Myocyte (in vitro differentiated cells): ENCODE measurements around the gene TTC14. TPM values are rescaled to one million over a fixed set of nuclear protein-coding genes. Genes with fewer than 3 reads are reported as not detected.
"Not testable (repeated sequence)": the region's sequence is repeated elsewhere in the genome, so short reads cannot be mapped to it uniquely, and the experiment has no call there.

ENCODE experiments used
- DNase-seq: peaks from one replicate; pipeline ENCODE4 v3.0.0-alpha.2; 2012; ENCODE audit warnings: low read depth
- polyA plus RNA-seq: library from polyadenylated mRNA; unstranded; fragments of >200 nt; gene quantifications from one replicate; pipeline ENCODE4 v1.2.1, GENCODE V29; 2012; ENCODE audit warnings: missing spikeins
- total RNA-seq: library from RNA; depleted of rRNA; stranded (reverse); fragments of >200 nt; gene quantifications from 2 replicates; pipeline ENCODE4 v1.2.3, GENCODE V29; 2014

TTC14 gene
- 17.9 and 29.0 TPM in 2 replicates for total RNA-seq
- 12.4 TPM for polyA plus RNA-seq

- peak; percentile 94 for DNase-seq
Measured at GRCh38 chr3:180601688-180602666, at the start of gene TTC14. TTC14 (plus strand) TSS chr3:180602163; CDS start chr3:180602262, 99 bp downstream.

- no peak for DNase-seq
Measured at GRCh38 chr3:180563406-180563805, 38.6 kb upstream of the TTC14 start.

GRCh38 chr3:180564676-180565075 is 37.3 kb upstream of the TTC14 start:
- DNase-seq: no peak

GRCh38 chr3:180570238-180570637 is 31.7 kb upstream of the TTC14 start:
- no peak for DNase-seq

GRCh38 chr3:180571831-180572598 is 29.9 kb upstream of the TTC14 start:
- DNase-seq: no peak

GRCh38 chr3:180575571-180575970 is 26.4 kb upstream of the TTC14 start:
- DNase-seq: no peak

- DNase-seq: no peak
Measured at GRCh38 chr3:180580934-180581333, 21.0 kb upstream of the TTC14 start.

DNA sequence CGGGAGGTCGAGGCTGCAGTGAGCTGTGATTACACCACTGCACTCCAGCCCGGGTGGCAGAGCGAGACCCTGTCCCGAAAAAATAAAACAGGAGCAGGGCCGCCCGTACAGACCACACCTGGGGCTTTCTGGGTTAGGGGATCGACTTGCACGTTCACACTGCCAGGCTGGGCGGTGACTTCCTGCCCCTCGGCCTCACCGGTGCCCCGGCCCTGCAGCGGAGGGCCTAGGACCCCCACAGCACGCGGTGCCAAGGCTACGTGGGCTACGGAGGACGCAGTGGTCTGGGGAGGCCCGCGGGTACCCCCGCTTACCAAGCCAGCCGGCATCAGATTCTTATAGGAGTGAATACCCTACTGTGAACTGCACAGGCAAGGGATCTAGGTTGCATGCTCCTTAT is 11.6 kb upstream of the TTC14 start:
- no peak for DNase-seq

- not testable (repeated sequence) for DNase-seq
Measured at GRCh38 chr3:180593631-180594030, 8.3 kb upstream of the TTC14 start.

- peak; percentile 60 for DNase-seq
Measured at GRCh38 chr3:180594631-180595558, 7.1 kb upstream of the TTC14 start.

DNA sequence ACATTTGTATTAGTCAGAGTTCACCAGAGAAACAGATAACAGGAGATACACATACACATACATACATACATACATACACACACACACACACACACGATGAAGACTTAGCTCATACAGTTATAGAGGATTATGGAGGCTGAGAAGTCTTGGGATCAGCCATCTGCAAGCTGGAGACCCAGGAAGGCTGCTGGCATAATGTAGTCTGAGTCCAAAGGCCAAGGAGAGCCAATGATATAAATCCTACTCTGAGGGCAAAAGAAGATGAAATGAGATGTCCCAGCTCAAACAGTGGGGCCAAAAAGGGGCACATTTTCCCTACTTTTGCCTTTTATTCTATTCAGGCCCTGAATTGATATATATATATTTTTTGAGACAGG is 6.4 kb upstream of the TTC14 start:
- no peak for DNase-seq

GRCh38 chr3:180600473-180600872 is 1.5 kb upstream of the TTC14 start:
- no peak for DNase-seq

DNA sequence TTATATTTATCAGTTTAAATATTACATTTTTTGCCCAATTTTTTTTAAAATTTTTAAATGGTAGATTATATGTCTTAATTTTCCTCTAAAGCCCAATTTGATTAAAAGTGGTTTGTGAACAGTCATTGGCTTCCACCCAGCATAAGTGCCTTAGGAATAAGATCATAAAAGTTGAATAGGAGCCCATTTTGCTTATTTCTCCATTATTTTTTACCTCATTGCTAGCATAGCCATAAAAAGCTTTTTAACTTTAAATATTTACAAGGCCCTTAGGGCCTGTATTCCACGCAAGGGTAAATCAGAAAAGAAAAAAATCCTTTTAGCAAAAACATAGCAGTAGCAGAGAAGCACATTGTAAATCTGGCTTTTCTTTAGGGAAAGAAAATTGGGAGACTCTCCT is 9.0 kb downstream of the TTC14 start:
- no peak for DNase-seq

DNA sequence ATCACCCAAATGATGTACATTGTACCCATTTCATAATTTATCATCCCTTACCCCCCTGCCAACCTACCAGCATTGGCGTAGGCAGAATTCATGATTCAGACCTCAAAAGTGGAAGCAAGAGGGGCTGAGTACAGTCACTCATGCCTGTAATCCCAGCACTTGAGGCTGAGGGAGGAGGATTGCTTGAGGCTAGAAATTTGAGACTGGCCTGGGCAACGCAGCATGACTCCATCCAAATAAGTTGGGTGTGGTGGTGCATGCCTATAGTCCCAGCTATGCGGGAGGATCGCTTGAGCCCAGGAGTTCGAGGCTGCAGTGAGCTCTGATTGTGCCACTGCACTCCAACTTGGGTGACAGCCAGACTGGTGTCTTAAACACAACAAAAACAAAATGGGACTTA is 10.4 kb downstream of the TTC14 start:
- no peak for DNase-seq

DNA sequence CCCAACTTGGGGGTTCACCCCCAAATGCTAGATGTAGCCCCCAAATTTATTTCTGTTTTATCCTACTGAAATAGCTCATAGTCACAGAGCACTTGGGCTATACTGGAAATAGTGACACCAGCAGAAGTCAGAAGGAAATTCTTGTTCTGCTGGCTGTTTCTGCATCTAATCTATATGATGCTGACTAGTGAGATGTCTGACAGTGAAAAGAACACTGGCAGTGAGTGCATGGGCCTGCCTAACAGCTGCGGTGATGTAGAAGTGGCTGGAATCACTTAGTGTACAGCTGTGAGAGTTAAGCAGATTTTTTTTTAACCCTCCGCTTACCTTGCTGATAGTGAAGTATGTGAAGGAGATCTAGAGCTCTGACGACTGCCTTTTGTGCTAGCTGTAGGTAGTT is 14.0 kb downstream of the TTC14 start:
- no peak for DNase-seq

DNA sequence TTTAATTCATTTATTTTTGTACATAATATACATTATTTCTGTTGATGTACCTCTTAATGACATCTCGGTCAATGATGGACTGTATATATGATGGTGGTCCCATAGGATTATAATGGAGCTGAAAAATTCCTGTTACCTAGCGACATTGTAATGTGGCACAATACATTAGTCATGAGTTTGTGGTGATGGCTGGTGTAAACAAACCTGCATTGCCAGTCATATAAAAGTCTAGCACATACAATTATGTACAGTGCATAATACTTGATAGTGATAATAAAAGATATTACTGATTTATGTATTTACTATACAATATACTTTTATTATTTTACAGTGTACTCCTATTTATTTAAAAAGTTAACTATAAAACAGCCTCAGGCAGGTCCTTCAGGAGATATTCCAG is 15.1 kb downstream of the TTC14 start:
- DNase-seq: no peak

GRCh38 chr3:180618563-180618962 is 16.6 kb downstream of the TTC14 start:
- DNase-seq: not testable (repeated sequence)

DNA sequence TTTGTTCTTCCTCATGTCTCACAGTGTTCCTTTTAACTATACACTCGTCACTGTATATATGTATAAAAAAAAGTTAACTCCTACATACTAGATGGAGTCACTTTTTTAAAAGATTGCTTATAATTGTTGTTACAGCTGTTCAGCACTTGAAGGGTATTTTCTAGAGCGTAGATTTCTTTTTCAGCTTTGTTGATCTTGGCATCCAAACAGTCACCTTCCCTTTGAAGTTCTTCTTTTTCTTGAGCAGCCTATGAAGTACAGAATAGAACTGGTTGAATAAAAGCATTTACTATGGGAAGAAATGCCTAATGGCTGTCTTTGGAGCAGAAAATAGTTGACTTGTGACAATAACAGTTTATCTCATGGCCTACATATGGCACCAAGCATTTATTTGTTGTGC is 17.8 kb downstream of the TTC14 start:
- DNase-seq: peak; percentile 27

DNA sequence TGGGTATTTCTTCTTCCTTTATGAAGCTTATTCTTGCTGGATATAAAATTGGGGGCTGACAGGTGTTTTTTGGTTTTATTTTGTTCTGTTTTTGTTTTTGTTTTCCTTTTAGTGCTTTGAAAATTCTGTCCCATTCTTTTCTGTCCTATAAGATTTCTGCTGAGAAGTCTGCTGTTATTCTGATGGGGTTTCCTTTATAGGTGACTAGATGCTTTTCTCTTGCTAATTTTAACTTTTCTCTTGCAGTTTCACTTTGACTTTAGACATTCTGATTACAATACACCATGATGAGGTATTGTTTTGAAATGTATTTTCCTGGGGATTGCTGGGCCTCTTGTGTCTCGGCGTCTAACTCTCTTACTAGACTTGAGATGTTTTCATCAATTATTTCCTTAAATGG is 22.8 kb downstream of the TTC14 start:
- no peak for DNase-seq

GRCh38 chr3:180626844-180627243 is 24.9 kb downstream of the TTC14 start:
- DNase-seq: no peak

- DNase-seq: no peak
Measured at GRCh38 chr3:180630371-180630770, 28.4 kb downstream of the TTC14 start.
